ENCODE data around the gene PER1.

PER1 gene

DNA sequence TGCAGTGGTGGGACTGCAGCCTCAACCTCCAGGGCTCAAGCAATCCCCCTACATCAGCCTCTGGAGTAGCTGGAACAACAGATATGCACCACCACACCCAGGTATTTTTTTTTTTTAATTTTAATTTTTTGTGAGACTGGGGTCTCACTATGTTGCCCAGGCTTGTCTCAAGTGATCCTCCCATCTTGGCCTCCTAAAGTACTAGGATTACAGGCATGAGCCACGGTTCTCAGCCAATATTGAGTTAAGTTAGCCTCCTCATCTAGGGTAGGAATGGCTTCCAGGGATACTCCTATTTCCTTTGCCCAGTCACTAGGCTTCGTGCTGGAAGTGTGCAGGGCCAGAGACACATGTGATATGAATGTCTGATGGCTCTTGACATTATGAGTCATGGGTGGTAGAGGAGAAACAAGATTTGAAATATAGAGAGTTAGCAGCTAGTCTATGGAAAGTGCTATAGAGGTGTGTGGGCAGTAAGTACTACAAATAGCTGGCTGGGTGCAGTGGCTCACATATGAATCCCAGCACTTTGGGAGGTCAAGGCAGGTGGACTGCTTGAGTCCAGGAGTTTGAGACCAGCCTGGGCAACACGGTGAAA, 20.3 kb downstream of the PER1 start:
- DNase-seq (ENCODE audit: low read depth): no peak
- TF ChIP-seq CTCF (IDR thresholded peaks at IDR 0.05; ENCODE audit: low read depth, low read length, missing control alignments): no peak
- H3K4me3 ChIP-seq (ENCODE audit: low read depth, low read length): no peak overlapping the region
- in situ Hi-C loops (cut with HindIII; ENCODE audit: low sequenced_read_pairs): no loop called here

GRCh38 chr17:8128125-8128784, 23.9 kb downstream of the PER1 start:
- DNase-seq (ENCODE audit: low read depth): no peak
- in situ Hi-C loops (cut with HindIII; ENCODE audit: low sequenced_read_pairs): no loop called here
- no peak for TF ChIP-seq CTCF (IDR thresholded peaks at IDR 0.05; ENCODE audit: low read depth, low read length, missing control alignments)
- H3K4me3 ChIP-seq (ENCODE audit: low read depth, low read length): no peak overlapping the region

- in situ Hi-C loops (cut with HindIII; ENCODE audit: low sequenced_read_pairs): no loop called here
- no peak for DNase-seq (ENCODE audit: low read depth)
- H3K4me3 ChIP-seq (ENCODE audit: low read depth, low read length): peak overlapping the region; percentile 65
- no peak for TF ChIP-seq CTCF (IDR thresholded peaks at IDR 0.05; ENCODE audit: low read depth, low read length, missing control alignments)
Observed at GRCh38 chr17:8126491-8127066, 25.6 kb downstream of the PER1 start.

GRCh38 chr17:8125947-8126490, 26.2 kb downstream of the PER1 start:
- no peak for DNase-seq (ENCODE audit: low read depth)
- in situ Hi-C loops (cut with HindIII; ENCODE audit: low sequenced_read_pairs): no loop called here
- no peak for TF ChIP-seq CTCF (IDR thresholded peaks at IDR 0.05; ENCODE audit: low read depth, low read length, missing control alignments)
- peak overlapping the region; percentile 65 for H3K4me3 ChIP-seq (ENCODE audit: low read depth, low read length)

- no peak for DNase-seq (ENCODE audit: low read depth)
- no peak for TF ChIP-seq CTCF (IDR thresholded peaks at IDR 0.05; ENCODE audit: low read depth, low read length, missing control alignments)
- in situ Hi-C loops (cut with HindIII; ENCODE audit: low sequenced_read_pairs): no loop called here
- peak overlapping the region; percentile 65 for H3K4me3 ChIP-seq (ENCODE audit: low read depth, low read length)
Observed at GRCh38 chr17:8125154-8125946, 26.9 kb downstream of the PER1 start.
